HL-60 (cell line): ENCODE data around the gene ERBB4.
A peak's percentile ranks its signal among the peaks of the same experiment; 100 is the strongest.

Source experiments
- DNase-seq, 2 experiments: peaks; one replicate each; pipeline ENCODE4 v3.0.0-alpha.2; 2010 to 2020; ENCODE audit warnings: low read depth in 1 of 2, low spot score in 1 of 2
- H3K27ac ChIP-seq: fragments of 250-450 bp; sonication (Bioruptor Pico); replicated peaks from 2 replicates; pipeline ENCODE4 v1.5.1; 2020; ENCODE audit warnings: mild to moderate bottlenecking, moderate library complexity
- H3K27me3 ChIP-seq: fragments of 250-450 bp; sonication (Bioruptor Pico); 2 replicates; pipeline ENCODE4 v1.5.1; 2021; ENCODE audit warnings: mild to moderate bottlenecking, moderate library complexity; ENCODE audit not compliant: insufficient read depth, poor library complexity, severe bottlenecking
- H3K4me3 ChIP-seq: replicated peaks from 2 replicates; pipeline ENCODE4 v1.5.1; 2011; ENCODE audit warnings: mild to moderate bottlenecking, control low read depth, low read length; ENCODE audit not compliant: insufficient read depth
- CTCF ChIP-seq: IDR thresholded peaks from one replicate; pipeline ENCODE4 v1.5.1; 2011; ENCODE audit warnings: low read length, control low read depth, inconsistent platforms; ENCODE audit not compliant: insufficient read depth
- GABPA ChIP-seq: IDR thresholded peaks from 2 replicates; pipeline ENCODE4 v1.6.1; 2012; ENCODE audit warnings: low read depth
- POLR2AphosphoS5 ChIP-seq: IDR thresholded peaks from 2 replicates; pipeline ENCODE4 v1.6.1; 2012; ENCODE audit warnings: low read depth
- REST ChIP-seq: IDR thresholded peaks from 2 replicates; pipeline ENCODE4 v1.6.1; 2012; ENCODE audit warnings: low read depth; ENCODE audit not compliant: insufficient replicate concordance
- SPI1 ChIP-seq: IDR thresholded peaks from 2 replicates; pipeline ENCODE4 v1.6.1; 2012; ENCODE audit warnings: low read depth, mild to moderate bottlenecking, borderline replicate concordance

Gene ERBB4

GRCh38 chr2:211931314-211931713, 607.3 kb downstream of the ERBB4 start:
- DNase-seq = no peak
- TF ChIP-seq SPI1 (no peak), CTCF (no peak), GABPA (no peak), REST (no peak), POLR2AphosphoS5 (no peak)
- H3K27ac ChIP-seq = no peak overlapping the region; the same call in 1 of the 2 replicates
- no peak overlapping the region for H3K4me3 ChIP-seq
- H3K27me3 ChIP-seq = no peaks in the 10 kb centered on the region

- DNase-seq = peak in 1 of 2 experiments; percentile 45
- Histone ChIP-seq H3K27me3 (no peaks in the 10 kb centered on the region), H3K4me3 (no peak overlapping the region), H3K27ac (peak overlapping the region; percentile 68)
- no peak for TF ChIP-seq POLR2AphosphoS5
These were observed 608.3 kb downstream of the ERBB4 start for GRCh38 chr2:211930331-211930730.

- no peaks in the 10 kb centered on the region for H3K27me3 ChIP-seq
- TF ChIP-seq CTCF = no peak
- no peak for TF ChIP-seq GABPA
- TF ChIP-seq SPI1 = no peak
- TF ChIP-seq REST = no peak
- TF ChIP-seq POLR2AphosphoS5 = no peak
- peak overlapping the region; percentile 67 for H3K27ac ChIP-seq
- no peak for DNase-seq
- H3K4me3 ChIP-seq = no peak overlapping the region
These were observed 610.4 kb downstream of the ERBB4 start for GRCh38 chr2:211928201-211928600.

- DNase-seq = no peak
- Histone ChIP-seq H3K27me3 (no peaks in the 10 kb centered on the region), H3K4me3 (no peak overlapping the region), H3K27ac (no peak overlapping the region)
- TF ChIP-seq POLR2AphosphoS5 (no peak), SPI1 (no peak), CTCF (no peak), REST (no peak), GABPA (no peak)
These were observed 615.6 kb downstream of the ERBB4 start for GRCh38 chr2:211923019-211923418.
